Endodermal cell (in vitro differentiated cells): Measurements from ENCODE around the gene ELMO1. TPM values are rescaled to one million over a fixed set of nuclear protein-coding genes. Genes with fewer than 3 reads are reported as not detected.

Experiments used
- DNase-seq: peaks from one replicate; pipeline ENCODE4 v3.0.0-alpha.2; 2017
- H3K27ac ChIP-seq: 2 replicates; pipeline ENCODE4 v1.5.1; 2013; ENCODE audit warnings: mild to moderate bottlenecking, low read depth, low read length, moderate library complexity
- H3K27me3 ChIP-seq: 2 replicates; pipeline ENCODE4 v1.6.1; 2013; ENCODE audit warnings: mild to moderate bottlenecking, low read length, moderate library complexity; ENCODE audit not compliant: insufficient read depth, control insufficient read depth, poor library complexity, severe bottlenecking
- H3K36me3 ChIP-seq: 2 replicates; pipeline ENCODE4 v1.7.0; 2013; ENCODE audit warnings: mild to moderate bottlenecking, low read length, moderate library complexity; ENCODE audit not compliant: control insufficient read depth, insufficient read depth
- H3K4me1 ChIP-seq: one replicate; pipeline ENCODE4 v1.7.0; 2013; ENCODE audit warnings: low read length; ENCODE audit not compliant: control insufficient read depth, insufficient read depth
- H3K4me3 ChIP-seq: 2 replicates; pipeline ENCODE4 v1.5.1; 2013; ENCODE audit warnings: mild to moderate bottlenecking, low read length, moderate library complexity
- H3K9ac ChIP-seq: 2 replicates; pipeline ENCODE4 v1.6.1; 2013; ENCODE audit warnings: mild to moderate bottlenecking, low read length, moderate library complexity; ENCODE audit not compliant: poor library complexity, severe bottlenecking; ENCODE audit errors: extremely low read depth
- H3K9me3 ChIP-seq: 2 replicates; pipeline ENCODE4 v1.6.1; 2013; ENCODE audit warnings: mild to moderate bottlenecking, low read length, moderate library complexity; ENCODE audit not compliant: control insufficient read depth
- H3K27ac Mint-ChIP-seq: 2 replicates; pipeline ENCODE4 v1.8.0; 2020; ENCODE audit warnings: mixed read lengths
- H3K27me3 Mint-ChIP-seq: 2 replicates; pipeline ENCODE4 v1.8.0; 2021; ENCODE audit warnings: mild to moderate bottlenecking, mixed read lengths; ENCODE audit not compliant: insufficient read depth
- H3K36me3 Mint-ChIP-seq: 2 replicates; pipeline ENCODE4 v1.8.0; 2020; ENCODE audit warnings: low read depth, mixed read lengths
- H3K4me1 Mint-ChIP-seq: 2 replicates; pipeline ENCODE4 v1.8.0; 2020; ENCODE audit warnings: mixed read lengths
- H3K4me3 Mint-ChIP-seq: 2 replicates; pipeline ENCODE4 v1.8.0; 2020; ENCODE audit warnings: mild to moderate bottlenecking, moderate library complexity, mixed read lengths
- H3K9me3 Mint-ChIP-seq: 2 replicates; pipeline ENCODE4 v1.8.0; 2020; ENCODE audit warnings: mild to moderate bottlenecking, mixed read lengths
- WGBS, 2 experiments: methylation state at CpG; one replicate each; pipeline versions ENCODE4 v1.1.5 to v1.1.7; 2013; ENCODE audit warnings: missing lambda C conversion rate in 2 of 2, mixed read lengths in 1 of 2; ENCODE audit not compliant: insufficient coverage in 1 of 2, insufficient read length in 1 of 2; 5-methylcytosine and 5-hydroxymethylcytosine counted together
- total RNA-seq, 2 donors: library from RNA; stranded (reverse); fragmentation: NEBNext Ultra II Directional in 1 of 2; extraction: Animal tissue kit (Norgen Biotek cat#: 25700) in 1 of 2; gene quantifications; 2 replicates in 1 of 2; 3 replicates in 1 of 2; pipeline ENCODE4 v1.2.1, GENCODE V29; 2021
- TF ChIP-seq, protein P1 (sequence below): fragments of 200-600 bp; sonication (generic); conservative IDR thresholded peaks from 2 replicates; pipeline ENCODE4 v1.5.0; 2021; ENCODE audit warnings: antibody characterized with exemption, mild to moderate bottlenecking

Gene ELMO1
- total RNA-seq, 2 donors from 2014 or later = 120 to 131 TPM

DNA sequence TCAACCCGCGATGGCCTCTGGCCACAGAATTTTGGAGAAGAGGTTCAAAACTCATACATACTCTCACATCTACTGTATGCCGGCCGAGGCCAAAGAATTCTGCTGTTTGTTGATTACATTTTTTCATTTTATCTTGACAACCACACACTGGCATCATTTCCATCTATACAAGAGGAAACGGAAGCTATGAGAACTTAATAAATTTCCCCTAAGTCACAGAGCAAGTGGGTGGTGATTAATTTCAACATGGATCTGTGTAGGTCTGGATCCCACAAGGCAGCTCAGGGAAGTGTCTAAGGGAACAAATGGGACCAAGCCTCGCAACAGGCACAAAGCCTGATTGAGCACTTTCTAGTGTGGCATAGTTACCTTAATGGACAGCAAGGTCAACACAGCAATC, 18.0 kb downstream of the ELMO1 start:
- no peak overlapping the region for H3K27ac Mint-ChIP-seq
- Histone ChIP-seq H3K36me3 (peaks cover 46% of the 10 kb centered on the region), H3K9me3 (no peaks in the 10 kb centered on the region), H3K9ac (no peak overlapping the region), H3K27me3 (no peaks in the 10 kb centered on the region), H3K27ac (no peak overlapping the region), H3K4me3 (no peak overlapping the region), H3K4me1 (no peaks in the 10 kb centered on the region)
- H3K4me3 Mint-ChIP-seq = no peak overlapping the region
- peaks cover 45% of the 10 kb centered on the region for H3K36me3 Mint-ChIP-seq
- no peak for DNase-seq
- H3K27me3 Mint-ChIP-seq = no peaks in the 10 kb centered on the region
- WGBS, 2 experiments = 93 to 100% methylated on average over 3 to 6 of the region's 6 CpGs
- TF ChIP-seq, protein P1, sequence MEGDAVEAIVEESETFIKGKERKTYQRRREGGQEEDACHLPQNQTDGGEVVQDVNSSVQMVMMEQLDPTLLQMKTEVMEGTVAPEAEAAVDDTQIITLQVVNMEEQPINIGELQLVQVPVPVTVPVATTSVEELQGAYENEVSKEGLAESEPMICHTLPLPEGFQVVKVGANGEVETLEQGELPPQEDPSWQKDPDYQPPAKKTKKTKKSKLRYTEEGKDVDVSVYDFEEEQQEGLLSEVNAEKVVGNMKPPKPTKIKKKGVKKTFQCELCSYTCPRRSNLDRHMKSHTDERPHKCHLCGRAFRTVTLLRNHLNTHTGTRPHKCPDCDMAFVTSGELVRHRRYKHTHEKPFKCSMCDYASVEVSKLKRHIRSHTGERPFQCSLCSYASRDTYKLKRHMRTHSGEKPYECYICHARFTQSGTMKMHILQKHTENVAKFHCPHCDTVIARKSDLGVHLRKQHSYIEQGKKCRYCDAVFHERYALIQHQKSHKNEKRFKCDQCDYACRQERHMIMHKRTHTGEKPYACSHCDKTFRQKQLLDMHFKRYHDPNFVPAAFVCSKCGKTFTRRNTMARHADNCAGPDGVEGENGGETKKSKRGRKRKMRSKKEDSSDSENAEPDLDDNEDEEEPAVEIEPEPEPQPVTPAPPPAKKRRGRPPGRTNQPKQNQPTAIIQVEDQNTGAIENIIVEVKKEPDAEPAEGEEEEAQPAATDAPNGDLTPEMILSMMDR = no peak
- H3K9me3 Mint-ChIP-seq = no peaks in the 10 kb centered on the region
- H3K4me1 Mint-ChIP-seq = peaks cover 36% of the 10 kb centered on the region

DNA sequence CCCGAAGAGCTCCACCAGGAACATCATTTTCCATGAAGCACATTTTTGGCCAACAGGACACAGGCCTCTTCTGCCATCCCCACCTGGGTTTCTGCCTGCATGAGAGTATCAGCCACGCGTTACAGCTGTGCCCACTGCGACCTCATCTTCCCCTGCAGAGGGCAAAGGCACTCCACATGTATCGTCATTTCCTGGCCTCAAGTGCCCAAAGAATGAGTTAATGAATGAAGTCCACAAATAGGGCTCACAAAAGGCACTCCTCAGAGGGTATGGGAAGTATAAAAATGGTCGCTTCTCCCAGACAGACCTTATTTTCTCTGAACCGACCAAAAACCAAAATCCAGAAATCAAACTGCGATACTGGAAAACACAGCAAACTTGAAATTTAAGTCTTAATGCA, 18.5 kb downstream of the ELMO1 start:
- DNase-seq = no peak
- Histone ChIP-seq H3K4me1 (no peaks in the 10 kb centered on the region), H3K9ac (no peak overlapping the region), H3K4me3 (no peak overlapping the region), H3K36me3 (peaks cover 50% of the 10 kb centered on the region), H3K27me3 (no peaks in the 10 kb centered on the region), H3K9me3 (no peaks in the 10 kb centered on the region), H3K27ac (no peak overlapping the region)
- no peaks in the 10 kb centered on the region for H3K9me3 Mint-ChIP-seq
- peaks cover 45% of the 10 kb centered on the region for H3K36me3 Mint-ChIP-seq
- H3K4me1 Mint-ChIP-seq = peaks cover 32% of the 10 kb centered on the region
- WGBS, 2 experiments = 95 to 100% methylated on average over 5 to 8 of the region's 8 CpGs
- H3K4me3 Mint-ChIP-seq = no peak overlapping the region
- no peak overlapping the region for H3K27ac Mint-ChIP-seq
- TF ChIP-seq, protein P1 = no peak
- H3K27me3 Mint-ChIP-seq = no peaks in the 10 kb centered on the region

DNA sequence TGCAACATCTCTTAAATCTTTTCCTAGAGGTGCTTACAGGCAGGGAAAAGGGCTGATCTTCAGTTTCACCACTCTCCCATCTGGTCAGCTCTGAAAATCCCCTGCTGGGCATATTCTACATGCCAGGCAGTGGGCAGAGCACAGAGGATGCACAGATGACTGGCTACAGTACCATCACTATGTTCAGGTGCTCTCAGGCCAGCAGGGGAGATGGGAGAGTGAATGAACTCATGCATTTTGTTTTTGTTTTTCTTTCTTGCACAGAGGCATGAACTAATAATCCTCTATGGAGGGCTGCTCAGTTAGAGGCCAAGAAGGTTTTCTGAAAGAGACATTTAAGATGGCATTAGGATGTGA, 19.3 kb downstream of the ELMO1 start:
- H3K4me1 ChIP-seq = no peaks in the 10 kb centered on the region
- H3K9ac ChIP-seq = no peak overlapping the region
- no peak overlapping the region for H3K27ac ChIP-seq
- Mint-ChIP-seq H3K27me3 (no peaks in the 10 kb centered on the region), H3K4me1 (peaks cover 24% of the 10 kb centered on the region), H3K4me3 (no peak overlapping the region), H3K9me3 (no peaks in the 10 kb centered on the region), H3K27ac (no peak overlapping the region), H3K36me3 (peaks cover 45% of the 10 kb centered on the region)
- no peak overlapping the region for H3K4me3 ChIP-seq
- TF ChIP-seq, protein P1 = no peak
- no peak for DNase-seq
- H3K36me3 ChIP-seq = peaks cover 52% of the 10 kb centered on the region
- H3K9me3 ChIP-seq = no peaks in the 10 kb centered on the region
- no peaks in the 10 kb centered on the region for H3K27me3 ChIP-seq
